KMS-11 (cell line): ENCODE results near the gene ABCD1.

Experiments
- H2AFZ ChIP-seq: fragments of 200-600 bp; sonication (generic); 2 replicates; pipeline ENCODE4 v1.6.1; 2016; ENCODE audit warnings: antibody characterized with exemption, mixed run types, low read depth
- H3K27ac ChIP-seq: fragments of 200-600 bp; sonication (generic); 2 replicates; pipeline ENCODE4 v1.6.1; 2016; ENCODE audit warnings: mild to moderate bottlenecking, mixed run types
- H3K27me3 ChIP-seq: fragments of 200-600 bp; sonication (generic); 2 replicates; pipeline ENCODE4 v1.6.1; 2017; ENCODE audit warnings: mild to moderate bottlenecking, low read depth, mixed run types, moderate library complexity; ENCODE audit not compliant: insufficient read depth
- H3K36me3 ChIP-seq: fragments of 200-600 bp; sonication (generic); 2 replicates; pipeline ENCODE4 v1.6.1; 2017; ENCODE audit warnings: mild to moderate bottlenecking, mixed run types; ENCODE audit not compliant: insufficient read depth
- H3K4me1 ChIP-seq: fragments of 200-600 bp; sonication (generic); 2 replicates; pipeline ENCODE4 v1.6.1; 2016; ENCODE audit warnings: mild to moderate bottlenecking, low read depth, mixed run types; ENCODE audit not compliant: poor library complexity, severe bottlenecking
- H3K4me2 ChIP-seq: fragments of 200-600 bp; sonication (generic); 2 replicates; pipeline ENCODE4 v1.7.0; 2016; ENCODE audit warnings: mild to moderate bottlenecking, mixed run types
- H3K4me3 ChIP-seq: fragments of 200-600 bp; sonication (generic); IDR thresholded peaks from 2 replicates; pipeline ENCODE4 v1.6.1; 2017; ENCODE audit warnings: low read depth, low read length, mixed read lengths; ENCODE audit not compliant: insufficient read depth
- H3K79me2 ChIP-seq: fragments of 200-600 bp; sonication (generic); 2 replicates; pipeline ENCODE4 v1.6.1; 2016; ENCODE audit warnings: low read depth, mixed run types; ENCODE audit not compliant: insufficient read depth
- H3K9ac ChIP-seq: fragments of 200-600 bp; sonication (generic); 2 replicates; pipeline ENCODE4 v1.6.1; 2016; ENCODE audit warnings: mild to moderate bottlenecking, mixed run types
- H4K20me1 ChIP-seq: fragments of 200-600 bp; sonication (generic); 2 replicates; pipeline ENCODE4 v1.6.1; 2016; ENCODE audit warnings: mild to moderate bottlenecking, mixed run types; ENCODE audit not compliant: insufficient read depth
- CTCF ChIP-seq: fragments of 200-600 bp; sonication (generic); conservative IDR thresholded peaks from 2 replicates; pipeline ENCODE4 v1.6.1; 2017; ENCODE audit warnings: low read depth, mild to moderate bottlenecking, antibody characterized with exemption, low read length, moderate library complexity, mixed read lengths

The ABCD1 gene

GRCh38 chrX:153714256-153714655 is 10.4 kb upstream of the ABCD1 start:
- H3K4me2 ChIP-seq, result no peak overlapping the region
- no peak overlapping the region for H3K27ac ChIP-seq
- no peak overlapping the region for H3K4me3 ChIP-seq
- no peaks in the 10 kb centered on the region for H4K20me1 ChIP-seq
- no peaks in the 10 kb centered on the region for H3K4me1 ChIP-seq
- no peaks in the 10 kb centered on the region for H3K36me3 ChIP-seq
- H3K9ac ChIP-seq, result no peak overlapping the region
- TF ChIP-seq CTCF, result no peak
- H3K27me3 ChIP-seq, result no peaks in the 10 kb centered on the region
- H2AFZ ChIP-seq, result no peak overlapping the region
- no peaks in the 10 kb centered on the region for H3K79me2 ChIP-seq

- Histone ChIP-seq H3K27me3 (no peaks in the 10 kb centered on the region), H3K4me1 (peaks cover 6% of the 10 kb centered on the region), H3K4me2 (no peak overlapping the region), H4K20me1 (no peaks in the 10 kb centered on the region), H3K9ac (no peak overlapping the region), H3K36me3 (no peaks in the 10 kb centered on the region), H3K79me2 (peaks cover 8% of the 10 kb centered on the region), H3K27ac (no peak overlapping the region), H2AFZ (no peak overlapping the region), H3K4me3 (no peak overlapping the region)
- no peak for TF ChIP-seq CTCF
Measured at GRCh38 chrX:153717445-153717844, 7.2 kb upstream of the ABCD1 start.

- Histone ChIP-seq H3K4me2 (no peak overlapping the region), H3K27ac (no peak overlapping the region), H3K4me1 (peaks cover 9% of the 10 kb centered on the region), H3K36me3 (no peaks in the 10 kb centered on the region), H3K4me3 (no peak overlapping the region), H3K27me3 (no peaks in the 10 kb centered on the region), H3K9ac (no peak overlapping the region), H2AFZ (no peak overlapping the region), H4K20me1 (no peaks in the 10 kb centered on the region), H3K79me2 (peaks cover 19% of the 10 kb centered on the region)
- no peak for TF ChIP-seq CTCF
Measured at GRCh38 chrX:153719238-153719637, 5.4 kb upstream of the ABCD1 start.

GRCh38 chrX:153719701-153720100 is 5.0 kb upstream of the ABCD1 start:
- no peaks in the 10 kb centered on the region for H3K36me3 ChIP-seq

More at GRCh38 chrX:153719701-153720100, 5.0 kb upstream of the ABCD1 start:
- no peak overlapping the region for H3K9ac ChIP-seq
- H4K20me1 ChIP-seq, result no peaks in the 10 kb centered on the region
- no peak overlapping the region for H3K4me2 ChIP-seq
- no peaks in the 10 kb centered on the region for H3K27me3 ChIP-seq
- H3K4me1 ChIP-seq, result peaks cover 9% of the 10 kb centered on the region
- H2AFZ ChIP-seq, result no peak overlapping the region
- TF ChIP-seq CTCF, result no peak
- H3K4me3 ChIP-seq, result no peak overlapping the region
- H3K27ac ChIP-seq, result no peak overlapping the region
- H3K79me2 ChIP-seq, result peaks cover 19% of the 10 kb centered on the region
